GM19193 (cell line): ENCODE results near the gene FOXD2.

ENCODE experiments used
- POLR2A ChIP-seq: IDR thresholded peaks from 4 replicates; pipeline ENCODE4 v1.6.1; 2011; ENCODE audit not compliant: insufficient read depth, insufficient read length; ENCODE audit errors: extremely low read depth

The FOXD2 gene

GRCh38 chr1:47437447-47438164, at the start of gene FOXD2:
Gene FOXD2, plus strand, starts transcription at chr1:47438044. Its CDS starts 92 bp downstream, at chr1:47438136.
- TF ChIP-seq POLR2A: peak; percentile 58

GRCh38 chr1:47388891-47389238, 49.0 kb upstream of the FOXD2 start:
- TF ChIP-seq POLR2A: no peak

- TF ChIP-seq POLR2A: no peak
Observed at GRCh38 chr1:47389731-47390130, 48.1 kb upstream of the FOXD2 start.

GRCh38 chr1:47390843-47391242, 47.0 kb upstream of the FOXD2 start:
- TF ChIP-seq POLR2A: no peak

- no peak for TF ChIP-seq POLR2A
Observed at GRCh38 chr1:47393141-47393540, 44.7 kb upstream of the FOXD2 start.

- no peak for TF ChIP-seq POLR2A
Observed at GRCh38 chr1:47395433-47395832, 42.4 kb upstream of the FOXD2 start.

GRCh38 chr1:47396671-47397196, 41.1 kb upstream of the FOXD2 start:
- TF ChIP-seq POLR2A: no peak

- TF ChIP-seq POLR2A: no peak
Observed at GRCh38 chr1:47399138-47399845, 38.6 kb upstream of the FOXD2 start.

- no peak for TF ChIP-seq POLR2A
Observed at GRCh38 chr1:47399846-47400155, 38.0 kb upstream of the FOXD2 start.

- no peak for TF ChIP-seq POLR2A
Observed at GRCh38 chr1:47401761-47402160, 36.1 kb upstream of the FOXD2 start.

GRCh38 chr1:47402591-47402990, 35.3 kb upstream of the FOXD2 start:
- no peak for TF ChIP-seq POLR2A

- no peak for TF ChIP-seq POLR2A
Observed at GRCh38 chr1:47403321-47403910, 34.4 kb upstream of the FOXD2 start.

GRCh38 chr1:47405697-47406096, 32.1 kb upstream of the FOXD2 start:
- no peak for TF ChIP-seq POLR2A

GRCh38 chr1:47406966-47407365, 30.9 kb upstream of the FOXD2 start:
- TF ChIP-seq POLR2A: no peak

GRCh38 chr1:47407481-47407880, 30.4 kb upstream of the FOXD2 start:
- no peak for TF ChIP-seq POLR2A

GRCh38 chr1:47409311-47410067, 28.4 kb upstream of the FOXD2 start:
- no peak for TF ChIP-seq POLR2A

GRCh38 chr1:47410068-47410455, 27.8 kb upstream of the FOXD2 start:
- no peak for TF ChIP-seq POLR2A
